Astrocyte of the cerebellum (primary cell): ENCODE data around the gene CLMN.

Experiments used
- DNase-seq: peaks from one replicate; pipeline ENCODE4 v3.0.0-alpha.2; 2011; ENCODE audit warnings: low read depth
- H3K4me3 ChIP-seq: 2 replicates; pipeline ENCODE4 v1.5.1; 2011; ENCODE audit warnings: mild to moderate bottlenecking, low read depth, low read length, moderate library complexity
- in situ Hi-C: cut with HindIII; loops from 2 replicates; pipeline ENCODE4 v1.10.0; 2017; ENCODE audit warnings: low sequenced_read_pairs
- TF ChIP-seq, protein P1 (sequence below): IDR thresholded peaks from 2 replicates; pipeline ENCODE4 v1.5.1; 2012; ENCODE audit warnings: low read length, low read depth, moderate library complexity, mild to moderate bottlenecking; ENCODE audit errors: missing control alignments

CLMN gene

GRCh38 chr14:95250936-95251335 lies 68.8 kb downstream of the CLMN start:
- in situ Hi-C loops, result no loop called here
- DNase-seq, result no peak
- H3K4me3 ChIP-seq, result no peak overlapping the region
- TF ChIP-seq, protein P1, sequence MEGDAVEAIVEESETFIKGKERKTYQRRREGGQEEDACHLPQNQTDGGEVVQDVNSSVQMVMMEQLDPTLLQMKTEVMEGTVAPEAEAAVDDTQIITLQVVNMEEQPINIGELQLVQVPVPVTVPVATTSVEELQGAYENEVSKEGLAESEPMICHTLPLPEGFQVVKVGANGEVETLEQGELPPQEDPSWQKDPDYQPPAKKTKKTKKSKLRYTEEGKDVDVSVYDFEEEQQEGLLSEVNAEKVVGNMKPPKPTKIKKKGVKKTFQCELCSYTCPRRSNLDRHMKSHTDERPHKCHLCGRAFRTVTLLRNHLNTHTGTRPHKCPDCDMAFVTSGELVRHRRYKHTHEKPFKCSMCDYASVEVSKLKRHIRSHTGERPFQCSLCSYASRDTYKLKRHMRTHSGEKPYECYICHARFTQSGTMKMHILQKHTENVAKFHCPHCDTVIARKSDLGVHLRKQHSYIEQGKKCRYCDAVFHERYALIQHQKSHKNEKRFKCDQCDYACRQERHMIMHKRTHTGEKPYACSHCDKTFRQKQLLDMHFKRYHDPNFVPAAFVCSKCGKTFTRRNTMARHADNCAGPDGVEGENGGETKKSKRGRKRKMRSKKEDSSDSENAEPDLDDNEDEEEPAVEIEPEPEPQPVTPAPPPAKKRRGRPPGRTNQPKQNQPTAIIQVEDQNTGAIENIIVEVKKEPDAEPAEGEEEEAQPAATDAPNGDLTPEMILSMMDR, result no peak

GRCh38 chr14:95250140-95250769 lies 69.5 kb downstream of the CLMN start:
- TF ChIP-seq, protein P1, result no peak
- no peak for DNase-seq
- in situ Hi-C loops, result no loop called here
- H3K4me3 ChIP-seq, result no peak overlapping the region

DNA sequence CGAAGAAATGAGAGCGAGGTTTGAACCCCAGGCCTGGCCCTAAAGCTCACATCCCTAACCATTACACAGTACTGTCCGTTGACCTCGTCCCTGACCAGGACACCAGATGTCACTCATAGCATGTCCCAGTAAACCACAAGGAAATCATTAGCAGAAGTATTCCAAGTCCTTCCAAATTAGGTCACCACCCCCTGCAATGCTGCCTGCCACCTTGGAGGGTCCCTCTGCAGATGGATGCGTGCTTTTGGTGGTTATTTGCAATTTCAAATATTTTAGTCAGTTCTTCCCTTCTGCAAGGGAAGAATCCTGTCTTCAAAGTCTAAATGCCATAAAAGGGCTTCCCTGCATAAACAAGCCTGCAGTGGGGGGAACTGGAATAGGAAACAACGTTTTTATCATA lies 71.3 kb downstream of the CLMN start:
- in situ Hi-C loops, result no loop called here
- no peak for DNase-seq
- TF ChIP-seq, protein P1, result no peak
- H3K4me3 ChIP-seq, result no peak overlapping the region

GRCh38 chr14:95246870-95247269 lies 72.8 kb downstream of the CLMN start:
- no peak for DNase-seq
- TF ChIP-seq, protein P1, result no peak
- no peak overlapping the region for H3K4me3 ChIP-seq
- in situ Hi-C loops, result no loop called here

DNA sequence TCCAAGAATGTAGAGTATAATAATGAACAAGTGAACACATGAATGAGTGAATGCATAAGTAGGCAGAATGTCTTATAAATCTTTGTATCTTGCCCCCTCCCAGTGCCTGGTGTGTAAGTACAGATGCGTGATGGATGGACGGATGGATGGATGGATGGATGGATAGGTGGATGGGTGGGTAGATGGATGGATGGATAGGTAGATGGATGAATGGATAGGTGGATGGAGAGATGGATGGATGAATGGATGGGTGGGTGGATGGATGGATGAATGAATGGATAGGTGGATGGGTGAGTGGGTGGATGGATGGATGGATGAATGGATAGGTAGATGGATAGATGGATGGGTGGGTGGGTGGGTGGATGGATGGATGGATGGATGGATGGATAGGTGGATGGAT lies 74.4 kb downstream of the CLMN start:
- DNase-seq, result no peak
- TF ChIP-seq, protein P1, result no peak
- in situ Hi-C loops, result no loop called here
- H3K4me3 ChIP-seq, result no peak overlapping the region

- TF ChIP-seq, protein P1, result no peak
- no peak for DNase-seq
- in situ Hi-C loops, result no loop called here
- H3K4me3 ChIP-seq, result no peak overlapping the region
Measured at GRCh38 chr14:95244587-95244986, 75.1 kb downstream of the CLMN start.
